Inflammatory macrophage treated with lipopolysaccharide for 1 hour (primary cell): ENCODE results near the gene GLIPR2.
"Not testable (repeated sequence)": the region's sequence is repeated elsewhere in the genome, so short reads cannot be mapped to it uniquely, and the experiment has no call there.

Source experiments
- DNase-seq, 2 donors: peaks; one replicate each; pipeline ENCODE4 v3.0.0-alpha.2; 2020 to 2022

GLIPR2 gene, protein sequence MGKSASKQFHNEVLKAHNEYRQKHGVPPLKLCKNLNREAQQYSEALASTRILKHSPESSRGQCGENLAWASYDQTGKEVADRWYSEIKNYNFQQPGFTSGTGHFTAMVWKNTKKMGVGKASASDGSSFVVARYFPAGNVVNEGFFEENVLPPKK

DNA sequence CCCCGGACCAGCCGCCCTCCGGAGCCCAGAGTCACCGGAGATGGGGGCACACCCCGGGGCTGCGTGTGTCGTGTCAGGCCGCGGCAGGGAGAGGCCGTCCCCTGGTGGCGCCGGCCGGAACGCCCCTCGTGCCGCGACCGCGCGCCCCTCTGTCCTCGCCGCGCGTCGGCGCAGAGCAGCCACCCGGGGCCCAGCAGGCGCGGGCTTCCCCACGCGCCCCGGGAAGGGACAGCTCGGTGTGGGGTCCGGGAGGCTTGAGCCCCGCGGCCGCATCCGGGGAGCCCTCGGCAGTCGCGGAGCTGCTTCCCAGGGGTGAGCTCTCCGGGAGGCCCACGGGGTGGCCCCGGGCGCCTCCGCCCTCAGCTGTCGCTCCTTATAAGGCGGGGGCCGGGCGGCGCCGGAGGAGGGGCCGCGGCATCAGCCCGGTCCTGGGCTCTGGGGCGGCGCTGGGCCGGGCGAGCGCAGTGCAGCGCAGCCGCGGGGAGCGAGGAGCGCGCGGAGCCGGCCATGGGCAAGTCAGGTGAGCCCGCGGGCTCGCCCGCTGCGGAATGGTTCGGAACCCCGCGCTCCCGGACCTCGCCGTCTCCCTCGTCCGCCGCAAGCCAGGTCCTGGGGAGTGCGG, at the start of gene GLIPR2:
GLIPR2 (plus strand) TSS at position 462 of the 622 bp plus-strand sequence; CDS start at position 508, 46 bp downstream.
- DNase-seq = peak; percentile 82

DNA sequence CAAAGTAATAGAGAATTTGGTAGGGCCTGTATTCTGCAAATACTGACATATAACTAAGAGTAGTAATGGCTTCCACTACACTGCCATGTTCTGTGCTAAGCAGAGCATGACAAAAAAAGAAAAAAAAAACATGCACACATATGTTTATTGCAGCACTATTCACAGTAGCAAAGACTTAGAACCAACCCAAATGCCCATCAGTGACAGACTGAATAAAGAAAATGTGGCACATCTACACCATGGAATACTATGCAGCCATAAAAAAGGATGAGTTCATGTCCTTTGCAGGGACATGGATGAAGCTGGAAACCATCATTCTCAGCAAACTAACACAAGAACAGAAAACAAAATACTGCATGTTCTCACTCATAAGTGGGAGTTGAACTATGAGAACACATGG, 49.5 kb upstream of the GLIPR2 start:
- DNase-seq = not testable (repeated sequence)

DNA sequence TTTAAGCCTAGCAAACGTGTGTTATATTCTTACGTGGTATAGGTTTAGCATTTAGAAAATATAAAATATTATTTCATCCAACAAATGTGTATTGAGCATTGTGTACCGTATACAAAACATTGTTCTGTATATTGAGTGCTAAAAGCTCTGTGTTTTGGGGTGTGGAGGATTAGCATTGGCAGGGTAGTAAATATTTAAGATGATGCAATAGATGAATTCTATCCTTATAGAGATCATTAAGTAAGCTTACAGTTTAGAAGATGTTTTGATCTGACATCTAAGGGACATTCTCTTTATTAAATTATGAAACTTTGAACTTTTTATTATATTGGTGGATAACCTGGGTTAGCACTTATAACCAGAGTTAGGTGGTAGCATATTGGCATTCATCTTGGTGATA, 48.5 kb upstream of the GLIPR2 start:
- no peak for DNase-seq

DNA sequence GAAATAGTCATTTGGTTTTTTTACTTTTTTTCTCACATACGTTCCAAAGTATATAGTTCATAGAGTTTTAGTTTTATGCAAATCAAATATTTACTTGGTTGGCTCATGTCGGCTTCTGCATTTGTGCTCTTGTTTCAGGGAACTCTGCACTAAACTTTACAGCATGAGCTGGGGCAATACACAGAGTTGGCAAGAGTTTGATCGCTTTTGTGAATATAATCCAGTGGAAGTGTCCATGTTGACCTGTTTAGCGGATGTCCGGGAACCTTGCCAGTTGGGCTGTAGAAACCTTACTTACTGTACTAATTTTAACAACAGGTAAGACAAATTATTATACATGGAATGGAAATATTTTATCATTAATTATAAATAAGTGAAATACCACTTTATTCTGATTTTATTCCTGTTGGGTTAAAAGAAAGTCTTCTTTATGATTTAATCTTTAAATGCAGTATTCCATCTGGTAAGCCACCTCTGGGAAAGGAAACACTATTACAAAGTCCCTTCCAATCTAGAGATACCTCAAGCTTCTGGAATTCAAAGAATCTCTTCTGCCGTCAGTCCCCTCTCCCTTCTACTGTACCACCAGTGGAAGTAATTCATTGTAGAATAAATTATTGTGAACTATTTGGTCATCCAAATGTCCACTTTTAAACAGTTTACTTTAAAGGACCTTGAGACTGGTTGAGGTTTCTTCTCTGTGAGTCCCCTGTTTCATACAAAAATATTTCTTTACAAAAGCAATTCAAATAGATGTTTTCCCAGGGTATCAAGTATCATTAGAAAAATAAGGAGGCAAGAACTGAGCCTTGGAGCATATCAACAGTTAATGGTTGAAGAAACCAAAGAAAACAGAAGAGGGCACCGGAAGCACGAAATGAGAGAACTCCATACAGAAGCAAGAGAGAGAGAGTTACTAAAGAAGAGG, 45.2 kb upstream of the GLIPR2 start:
- no peak for DNase-seq

DNA sequence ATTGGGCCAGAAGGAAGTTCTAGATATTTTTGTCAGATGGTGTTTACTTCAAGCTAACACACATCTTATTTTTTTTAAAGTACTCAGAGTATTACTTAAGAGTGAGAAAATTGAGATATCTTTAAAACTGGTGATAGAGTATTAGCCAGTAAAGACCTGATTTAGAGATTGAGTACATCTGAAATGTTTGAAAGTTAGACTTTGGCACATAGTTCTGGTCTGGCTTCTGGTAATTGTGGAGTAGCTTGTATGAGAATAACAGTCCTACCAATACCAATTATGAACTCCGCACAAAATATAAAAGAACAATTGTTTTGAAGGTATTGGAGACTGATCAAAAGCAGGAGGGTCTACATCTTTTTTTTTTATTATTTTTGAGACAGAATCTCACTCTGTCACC, 44.5 kb upstream of the GLIPR2 start:
- DNase-seq = no peak

DNA sequence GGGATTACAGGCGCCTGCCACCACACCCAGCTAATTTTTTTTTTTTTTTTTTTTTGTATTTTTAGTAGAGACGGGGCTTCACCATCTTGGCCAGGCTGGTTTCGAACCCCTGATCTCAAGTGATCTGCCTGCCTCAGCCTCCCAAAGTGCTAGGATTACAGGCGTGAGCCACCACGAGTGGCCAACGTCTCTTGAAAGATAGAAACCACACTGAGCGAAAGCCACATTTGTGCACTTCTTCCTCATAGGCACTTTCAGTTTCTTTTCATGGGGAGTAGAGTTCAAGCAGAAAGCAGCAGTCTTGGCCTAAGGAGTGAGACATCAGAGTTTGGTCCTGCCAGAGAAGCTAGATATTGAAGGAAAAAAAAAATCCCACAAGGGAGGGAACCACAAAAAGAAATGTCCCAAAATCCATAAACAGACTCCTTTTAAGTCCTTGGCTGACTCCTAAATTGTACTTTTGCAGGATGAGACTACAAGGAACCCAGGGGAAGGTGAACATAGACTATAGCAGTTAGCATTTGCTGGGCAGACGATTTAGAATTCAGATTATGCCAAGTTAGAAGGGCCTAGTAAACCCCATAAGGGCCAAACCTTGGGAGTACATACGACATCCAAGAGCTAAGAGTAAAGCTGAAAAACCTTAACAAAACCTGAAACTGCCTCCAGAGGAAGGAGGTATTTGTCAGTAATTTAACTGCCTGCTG, 43.9 kb upstream of the GLIPR2 start:
- peak; percentile 70 for DNase-seq

DNA sequence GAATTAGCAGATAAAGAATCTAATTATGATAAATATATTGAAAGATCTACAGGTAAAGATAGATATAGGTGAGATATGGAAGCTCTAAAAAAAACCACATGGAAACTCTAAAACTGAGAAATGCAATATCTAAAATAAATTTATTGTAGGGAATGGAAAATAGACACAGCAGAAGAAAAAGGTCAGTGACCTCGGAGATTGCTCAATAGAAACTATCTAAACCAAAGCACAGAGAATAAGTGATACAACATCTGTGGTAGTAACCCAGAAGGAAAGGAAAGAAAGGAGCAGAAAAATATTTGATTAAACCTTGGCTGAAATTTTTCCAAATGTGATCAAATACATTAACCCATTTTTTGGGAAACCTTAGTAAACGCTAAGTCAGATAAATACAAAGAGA, 43.1 kb upstream of the GLIPR2 start:
- no peak for DNase-seq

DNA sequence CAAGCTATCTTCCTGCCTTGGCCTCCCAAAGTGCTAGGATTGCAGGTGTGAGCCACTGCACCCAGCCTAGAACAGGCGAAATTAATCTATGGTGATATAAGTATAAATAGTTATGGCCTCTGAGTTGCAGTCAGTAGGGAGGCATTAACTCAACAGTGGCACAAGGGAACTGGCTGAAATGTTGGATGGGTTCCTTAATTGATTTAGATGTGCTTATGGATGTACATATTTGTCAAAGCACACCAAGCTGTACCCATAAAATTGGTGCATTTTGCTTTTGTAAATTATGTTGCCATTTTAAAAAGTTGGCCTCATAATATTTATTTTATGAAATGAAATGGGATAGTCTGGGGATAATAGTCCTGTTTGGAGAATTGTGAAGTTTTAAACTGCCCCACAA, 36.8 kb upstream of the GLIPR2 start:
- DNase-seq = no peak

DNA sequence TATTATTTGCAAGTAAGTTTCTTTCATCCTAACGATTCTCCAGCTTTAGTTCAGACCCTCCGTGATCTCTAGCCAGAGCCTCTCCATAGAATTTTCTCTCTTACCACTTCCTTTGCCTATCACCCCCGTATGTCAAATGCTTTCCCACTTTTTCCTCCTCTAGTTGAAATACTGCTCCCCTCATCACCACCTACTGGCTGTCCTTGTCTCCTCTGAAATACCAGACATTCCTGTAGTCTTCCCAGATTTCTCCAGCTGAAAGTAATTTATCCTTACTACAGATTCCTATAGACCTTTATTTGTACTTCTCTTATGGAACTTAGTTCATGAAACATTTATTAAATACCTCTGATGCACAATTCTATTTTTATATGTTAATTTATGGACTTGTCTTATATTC, 36.0 kb upstream of the GLIPR2 start:
- no peak for DNase-seq

DNA sequence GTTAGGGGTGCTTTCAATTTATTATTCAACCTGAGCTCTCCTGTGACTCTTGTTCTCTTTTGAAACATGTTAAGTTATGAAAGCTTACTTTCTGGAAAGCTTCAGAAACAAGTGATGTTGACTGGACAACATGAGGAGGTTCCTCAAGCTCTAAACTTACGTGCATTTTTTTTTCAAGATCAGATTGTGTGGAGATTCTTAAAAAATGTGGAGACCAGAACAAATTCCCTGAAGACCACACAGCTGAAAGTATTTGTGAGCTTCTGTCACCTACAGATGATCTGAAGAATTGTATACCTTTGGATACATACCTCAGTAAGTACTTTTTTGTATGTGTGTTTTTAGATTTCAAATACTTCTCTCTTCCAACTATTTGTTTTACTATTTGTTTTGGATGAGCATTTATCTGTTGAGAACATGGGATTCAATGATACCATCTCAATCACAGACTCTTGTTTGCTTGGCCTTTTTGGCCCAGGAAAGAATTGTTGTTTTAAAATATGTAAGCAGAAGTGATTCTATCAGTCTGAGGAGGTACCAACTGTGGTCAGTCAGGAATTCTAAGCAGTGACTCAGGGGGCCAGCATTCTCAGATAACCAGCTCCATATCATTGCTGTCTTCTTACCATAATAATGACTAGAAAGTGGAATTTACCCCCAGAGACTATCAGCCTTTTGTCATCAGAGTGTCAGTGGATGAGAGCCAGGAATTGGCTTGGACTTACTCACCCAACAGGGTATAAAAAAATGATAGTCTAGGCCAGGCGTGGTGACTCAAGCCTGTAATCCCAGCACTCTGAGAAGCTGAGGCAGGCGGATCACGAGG, 34.4 kb upstream of the GLIPR2 start:
- DNase-seq = no peak

DNA sequence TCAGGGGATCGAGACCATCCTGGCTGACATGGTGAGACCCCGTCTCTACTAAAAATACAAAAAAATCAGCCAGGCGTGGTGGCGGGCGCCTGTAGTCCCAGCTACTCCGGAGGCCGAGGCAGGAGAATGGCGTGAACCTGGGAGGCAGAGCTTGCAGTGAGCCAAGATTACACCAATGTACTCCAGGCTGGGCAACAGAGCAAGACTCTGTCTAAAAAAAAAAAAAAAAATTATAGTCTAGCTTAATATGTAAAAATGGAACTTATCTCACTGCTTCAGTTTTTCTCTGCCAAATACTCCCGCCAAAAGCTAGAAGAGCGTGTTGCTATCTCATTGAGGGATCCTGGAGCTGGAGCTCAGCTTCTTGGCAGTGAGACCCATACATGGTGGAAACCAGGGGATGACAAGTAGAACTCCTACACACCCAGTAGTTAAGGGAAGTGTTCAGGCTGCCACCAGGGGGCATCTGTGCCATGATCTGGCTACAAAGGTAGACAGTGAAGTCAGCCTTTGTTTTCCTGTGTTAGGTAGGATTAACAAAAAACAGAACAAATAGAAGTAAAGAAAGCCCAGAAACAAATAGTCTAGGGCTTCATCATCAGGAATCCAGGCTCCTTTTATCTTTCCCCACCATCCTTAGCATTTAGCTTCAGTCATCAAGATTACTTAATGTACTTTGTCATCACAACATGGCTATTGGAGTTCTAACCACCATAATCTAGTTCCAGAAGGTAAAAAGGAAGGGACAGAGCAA, 33.6 kb upstream of the GLIPR2 start:
- peak; percentile 75 to 88 for DNase-seq

DNA sequence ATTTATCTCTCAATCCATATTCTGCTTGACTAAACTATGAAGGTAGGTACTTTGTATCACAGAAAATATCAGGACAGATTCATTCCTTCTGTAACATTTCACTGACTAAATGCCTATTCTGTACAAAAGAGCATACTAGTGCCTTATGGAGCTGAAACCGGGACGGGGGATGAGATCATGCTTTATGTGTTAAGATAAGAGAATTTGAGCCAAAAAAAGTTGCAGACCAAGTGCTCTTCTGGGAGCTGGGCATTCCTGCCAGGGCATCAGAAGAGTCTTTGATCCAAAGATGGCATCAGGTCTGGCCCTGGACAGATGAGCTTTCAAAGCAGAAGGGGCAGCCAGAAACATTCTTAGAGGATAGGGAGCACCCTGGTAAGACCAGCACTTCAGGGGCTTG, 27.5 kb upstream of the GLIPR2 start:
- DNase-seq = no peak

DNA sequence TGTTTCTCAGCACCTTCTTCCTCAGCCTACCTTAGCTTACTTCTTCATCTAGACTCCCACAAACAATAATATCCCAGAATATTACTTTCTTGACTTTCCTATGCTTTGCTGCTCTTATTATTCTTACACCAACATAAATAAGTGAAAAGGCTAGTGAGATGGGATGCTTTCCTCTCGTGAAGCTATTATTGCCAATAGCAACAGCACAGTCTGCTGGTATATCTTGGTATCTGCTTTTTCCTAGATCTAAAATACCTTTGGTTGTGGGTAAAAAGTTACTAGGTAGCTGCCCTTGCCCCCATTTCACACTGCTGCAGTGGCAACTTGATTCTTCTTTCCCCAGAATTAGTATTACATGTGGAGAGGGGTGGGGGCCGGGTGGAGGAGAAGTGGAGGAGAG, 26.1 kb upstream of the GLIPR2 start:
- DNase-seq = no peak

DNA sequence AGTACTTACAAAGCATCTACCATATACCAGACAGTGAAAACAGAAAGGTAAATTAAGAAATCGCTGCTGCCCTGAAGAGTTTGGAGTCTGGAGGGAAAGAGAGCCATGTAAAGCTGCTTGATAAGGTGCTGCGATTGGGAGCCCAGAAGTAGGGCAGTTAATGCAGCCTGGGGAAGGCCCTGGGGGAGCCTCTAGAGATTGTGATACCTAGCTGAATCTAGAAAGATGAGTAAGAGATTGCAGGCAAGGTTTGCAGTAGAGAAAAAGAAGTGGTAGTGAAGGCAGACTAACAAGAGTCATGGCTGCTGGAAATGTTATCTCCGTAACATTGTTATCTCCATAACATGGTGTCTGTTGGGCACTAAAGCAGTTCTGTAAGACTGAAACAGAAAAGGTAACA, 24.0 kb upstream of the GLIPR2 start:
- no peak for DNase-seq

DNA sequence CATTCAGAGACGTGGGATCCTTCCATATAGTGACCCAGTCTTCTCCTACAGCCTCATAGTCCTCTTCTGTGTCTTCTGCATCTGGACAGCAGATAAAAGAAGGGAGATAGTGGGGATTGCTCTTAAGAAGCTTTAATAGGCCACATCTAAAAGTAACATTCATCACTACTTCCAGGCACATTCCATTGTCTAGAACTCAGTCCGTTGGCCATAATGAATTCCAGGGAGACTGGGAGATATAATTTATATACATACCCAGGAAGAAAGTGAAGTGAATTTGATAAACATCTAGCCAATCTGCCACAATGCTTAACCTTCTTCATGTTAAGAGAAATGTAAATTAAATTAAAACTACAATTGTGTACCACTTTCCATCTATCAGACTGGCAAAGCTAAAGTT, 22.5 kb upstream of the GLIPR2 start:
- DNase-seq = no peak

DNA sequence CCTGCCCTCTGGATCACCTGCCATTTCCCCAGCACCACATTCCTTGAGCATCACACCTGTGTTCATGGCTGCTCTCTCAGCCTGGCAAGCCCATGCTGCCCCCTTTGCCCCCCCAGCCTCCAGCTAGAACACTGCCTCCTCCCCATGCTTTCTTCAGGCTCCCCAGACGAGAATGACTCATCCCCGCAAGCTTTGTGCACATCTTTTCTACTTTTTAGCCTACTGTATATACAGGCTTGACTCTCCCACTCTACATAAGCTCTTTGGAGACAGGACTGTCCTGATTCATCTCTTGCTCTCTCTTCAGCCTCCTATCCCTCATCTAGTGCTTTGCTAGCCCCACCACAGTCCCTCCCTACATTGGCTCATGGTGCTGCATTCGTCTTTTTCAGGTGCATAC, 19.9 kb upstream of the GLIPR2 start:
- DNase-seq = no peak

DNA sequence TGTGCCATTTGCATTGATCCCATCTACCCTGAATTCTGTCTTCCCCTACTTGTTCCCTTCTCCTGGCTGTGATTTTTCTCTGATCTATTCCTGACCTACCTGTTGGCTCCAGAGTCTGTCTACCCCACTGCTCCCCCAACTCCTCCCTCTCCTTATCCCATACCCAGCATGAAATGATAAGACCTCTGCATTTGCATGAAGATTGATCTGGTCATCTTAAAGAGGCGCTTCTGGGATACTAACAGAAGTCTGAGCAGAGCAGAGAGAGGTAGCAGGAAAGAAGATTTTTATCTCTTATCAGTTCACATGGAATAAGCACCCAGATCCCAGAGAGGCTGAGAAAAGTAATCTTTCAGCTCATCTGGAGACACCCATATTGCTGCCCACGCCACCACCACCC, 18.3 kb upstream of the GLIPR2 start:
- DNase-seq = no peak

DNA sequence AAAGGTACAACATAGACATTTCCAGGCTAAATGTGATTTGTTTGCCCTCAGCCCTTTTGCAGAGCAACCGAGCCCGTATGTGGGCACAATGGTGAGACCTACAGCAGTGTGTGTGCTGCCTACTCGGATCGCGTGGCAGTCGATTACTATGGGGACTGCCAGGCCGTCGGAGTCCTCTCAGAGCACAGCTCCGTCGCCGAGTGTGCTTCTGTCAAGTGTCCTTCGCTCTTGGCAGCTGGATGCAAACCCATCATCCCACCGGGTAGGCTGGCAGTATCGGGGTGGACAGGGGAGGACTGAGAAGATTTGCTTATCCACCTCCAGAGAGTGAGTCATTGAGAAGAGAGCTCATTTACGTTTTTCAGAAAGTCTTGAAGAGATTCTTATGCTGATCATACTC, 17.8 kb upstream of the GLIPR2 start:
- DNase-seq = no peak

DNA sequence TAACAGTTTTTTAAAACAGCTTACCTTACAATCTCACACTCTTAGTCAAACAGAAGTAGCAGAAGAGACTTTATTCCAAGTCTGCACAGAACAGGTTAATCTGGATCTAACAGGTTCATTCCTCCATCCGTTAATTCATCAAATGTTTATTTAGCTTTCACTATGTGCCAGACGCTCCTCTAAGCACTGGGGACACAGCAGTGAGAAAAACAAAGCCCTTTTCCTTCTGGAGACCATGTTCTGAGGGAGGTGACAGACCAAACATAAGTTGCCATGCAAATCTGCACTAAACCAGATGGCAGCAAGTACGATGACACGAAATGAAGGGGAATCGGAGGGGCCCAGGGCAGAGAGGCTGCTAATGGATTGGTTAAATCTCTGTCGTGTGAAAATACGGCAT, 17.1 kb upstream of the GLIPR2 start:
- DNase-seq = no peak

DNA sequence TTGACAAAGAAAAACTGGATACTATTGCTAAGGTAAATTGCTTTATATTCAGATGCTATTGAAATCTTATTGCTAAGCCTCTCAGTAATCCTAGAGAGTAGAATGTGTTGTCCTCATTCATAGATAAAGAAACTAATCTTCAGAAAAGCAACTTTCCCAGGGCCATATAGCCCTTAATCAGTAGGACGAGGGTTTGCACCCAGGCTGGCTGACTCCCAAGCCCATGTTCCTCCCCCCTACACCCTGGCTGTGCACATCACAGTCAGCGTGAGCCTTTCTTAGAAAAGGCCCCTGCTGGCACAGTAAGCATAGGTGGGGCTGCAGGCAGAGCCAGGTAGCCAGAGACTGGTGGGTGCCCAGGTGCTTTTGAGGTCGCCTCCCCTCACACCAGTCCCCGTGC, 15.8 kb upstream of the GLIPR2 start:
- no peak for DNase-seq

DNA sequence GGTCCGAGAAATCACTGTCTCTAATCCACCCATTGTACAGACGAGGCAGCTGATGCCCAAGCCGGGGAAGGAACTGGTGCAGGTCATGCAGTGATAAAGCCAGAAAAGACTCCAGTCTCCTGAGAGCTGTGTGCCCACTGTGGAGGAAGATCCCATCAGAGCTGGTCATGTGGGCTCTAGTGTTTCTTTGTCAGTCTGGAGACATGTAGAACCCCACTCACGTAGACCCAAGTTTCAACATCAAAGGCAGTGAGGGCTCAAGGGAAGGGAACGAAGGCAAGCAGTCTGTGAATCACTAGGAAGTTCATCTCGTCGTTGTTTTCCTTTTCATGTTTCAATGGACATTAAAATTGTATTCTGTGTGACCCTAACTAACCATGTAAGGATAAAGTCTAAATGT, 14.6 kb upstream of the GLIPR2 start:
- DNase-seq = peak in 1 of 2 donors; percentile 48

DNA sequence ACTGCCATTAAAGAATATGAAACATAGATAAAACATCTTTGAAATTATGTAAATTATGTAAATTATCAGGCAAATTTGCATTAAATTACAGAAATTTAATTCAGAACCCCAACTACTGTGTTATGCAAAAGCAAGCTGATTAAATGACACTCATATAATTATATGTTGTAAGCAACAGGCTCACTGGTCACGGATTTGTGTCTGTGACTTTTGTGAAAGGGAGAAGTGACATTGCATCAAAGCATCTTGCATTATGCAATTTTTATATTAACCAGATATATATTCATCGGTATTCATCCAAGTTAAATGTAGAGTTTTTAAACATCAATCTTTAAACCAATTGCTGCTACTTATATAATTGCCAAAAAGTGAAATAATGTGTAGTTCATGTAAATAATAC, 13.0 kb upstream of the GLIPR2 start:
- peak; percentile 82 to 87 for DNase-seq
